GM12892 (cell line): Measurements from ENCODE around the gene TRDMT1.

Experiments
- DNase-seq: peaks from one replicate; pipeline ENCODE4 v3.0.0; 2011; ENCODE audit not compliant: insufficient read length
- FAIRE-seq: peaks from 2 replicates; lab custom pipeline; 2011; peaks lifted over from hg19 to GRCh38; lab: Jason Lieb, UNC
- POLR2A ChIP-seq: IDR thresholded peaks from 2 replicates; pipeline ENCODE4 v1.6.1; 2011; ENCODE audit warnings: low read depth, low read length, control low read depth
- POLR2AphosphoS5 ChIP-seq: IDR thresholded peaks from 2 replicates; pipeline ENCODE4 v1.6.1; 2011; ENCODE audit warnings: low read depth, low read length, control low read depth
- TAF1 ChIP-seq: IDR thresholded peaks from 2 replicates; pipeline ENCODE4 v1.6.1; 2011; ENCODE audit warnings: low read depth, mild to moderate bottlenecking, control low read depth, low read length, borderline replicate concordance

The TRDMT1 gene

DNA sequence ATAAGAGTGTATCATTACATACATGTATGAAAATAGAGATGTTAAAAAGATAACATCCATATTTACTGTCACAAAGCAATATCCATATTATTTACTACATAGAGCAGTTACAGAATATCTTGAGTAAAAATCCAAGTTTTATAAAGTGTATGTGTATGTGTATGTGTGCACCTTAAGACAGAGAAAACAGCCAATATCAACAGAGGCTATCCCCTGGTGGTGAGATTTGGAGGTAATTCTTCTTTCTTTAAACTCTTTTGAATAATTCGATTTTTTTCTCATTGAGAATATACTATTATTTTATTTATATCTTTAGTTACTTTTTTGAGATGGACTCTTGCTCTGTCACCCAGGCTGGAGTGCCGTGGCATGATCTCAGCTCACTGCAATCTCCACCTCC, 18.4 kb downstream of the TRDMT1 start:
- TF ChIP-seq POLR2A: no peak
- TF ChIP-seq TAF1: no peak
- no peak for TF ChIP-seq POLR2AphosphoS5
- DNase-seq (no peak), FAIRE-seq (no peak)

DNA sequence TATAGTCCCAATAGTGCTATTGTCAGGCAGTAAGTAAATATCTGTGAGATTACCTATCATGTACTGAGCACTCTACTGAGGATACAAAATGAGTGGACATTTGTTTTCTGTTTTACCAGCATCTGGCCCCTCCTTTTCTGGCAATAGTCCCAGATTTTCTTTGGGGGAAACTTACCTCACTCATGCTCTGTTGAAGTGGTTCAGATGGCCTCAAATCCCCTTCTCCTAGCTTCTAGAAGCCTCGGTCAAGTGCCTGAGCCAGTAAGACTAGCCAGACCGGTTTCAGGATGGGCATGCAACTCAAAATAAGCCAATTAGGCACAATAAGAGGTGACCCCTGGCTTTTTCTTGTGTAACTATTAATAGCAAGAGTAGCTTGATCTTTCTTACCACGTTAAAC, 19.7 kb downstream of the TRDMT1 start:
- DNase-seq (no peak), FAIRE-seq (no peak)
- no peak for TF ChIP-seq TAF1
- no peak for TF ChIP-seq POLR2AphosphoS5
- TF ChIP-seq POLR2A: no peak

DNA sequence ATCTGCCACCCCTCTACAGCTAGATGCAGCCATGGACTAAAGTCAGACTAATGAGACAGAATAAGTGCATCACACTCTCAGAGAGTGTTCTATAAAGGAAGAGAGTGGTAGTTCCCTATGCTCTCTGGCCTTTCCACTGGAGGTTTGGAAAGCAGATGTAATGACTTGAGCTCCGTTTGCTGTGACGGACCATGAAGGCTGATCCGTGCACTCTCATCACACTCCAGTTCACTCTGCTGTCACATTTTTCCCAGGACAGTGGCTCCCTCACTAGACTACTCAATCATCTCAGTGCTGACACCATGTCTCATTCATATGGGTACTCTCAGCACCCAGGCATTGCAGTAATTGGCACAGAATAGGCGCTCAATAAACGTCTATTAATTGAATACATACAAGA, 20.4 kb downstream of the TRDMT1 start:
- FAIRE-seq: no peak
- TF ChIP-seq POLR2AphosphoS5: no peak
- TF ChIP-seq TAF1: no peak
- no peak for TF ChIP-seq POLR2A

DNA sequence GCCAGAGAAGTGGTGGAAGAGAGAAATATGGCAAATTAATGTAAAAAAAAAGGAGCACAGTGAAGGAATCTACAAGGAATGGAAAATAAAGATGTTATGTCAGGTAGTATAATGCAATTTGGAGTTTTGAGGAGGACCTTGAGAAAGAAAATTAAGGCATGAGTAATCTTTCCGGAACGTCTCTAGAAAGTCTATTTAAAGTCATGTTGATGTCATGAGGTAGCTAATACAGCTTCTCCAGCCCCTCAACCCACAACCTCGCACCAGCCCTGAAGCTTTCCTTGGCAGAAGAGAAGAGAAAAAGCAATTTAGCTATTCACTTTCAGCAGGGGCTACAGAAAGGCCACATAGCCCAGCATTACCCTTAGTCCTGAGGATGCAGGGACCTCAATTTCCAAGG, 22.5 kb downstream of the TRDMT1 start:
- TF ChIP-seq POLR2A: no peak
- no peak for TF ChIP-seq TAF1
- no peak for TF ChIP-seq POLR2AphosphoS5
- FAIRE-seq: no peak
- DNase-seq: no peak

More for the DNA sequence above, 20.4 kb downstream of the TRDMT1 start:
- DNase-seq: no peak

DNA sequence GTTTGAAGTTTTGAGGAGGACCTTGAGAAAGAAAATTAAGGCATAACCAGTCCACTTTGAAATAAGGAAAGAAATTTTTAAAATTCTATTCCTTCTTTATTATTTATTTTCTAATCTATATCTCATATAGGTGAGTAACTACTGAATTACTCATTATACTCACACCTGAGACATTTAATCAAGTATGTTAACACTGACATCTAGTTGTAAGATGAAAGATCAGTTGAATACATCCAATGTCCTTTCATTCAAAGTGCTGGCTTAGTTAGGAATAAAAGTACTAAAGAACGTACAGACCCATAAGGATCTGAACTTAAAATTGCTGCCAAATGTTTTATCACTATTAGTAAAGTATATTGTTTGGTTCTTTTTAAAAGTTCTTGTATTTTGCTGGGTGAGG, 23.5 kb downstream of the TRDMT1 start:
- TF ChIP-seq POLR2AphosphoS5 (no peak), TAF1 (no peak), POLR2A (no peak)
- FAIRE-seq: no peak
- DNase-seq: no peak

DNA sequence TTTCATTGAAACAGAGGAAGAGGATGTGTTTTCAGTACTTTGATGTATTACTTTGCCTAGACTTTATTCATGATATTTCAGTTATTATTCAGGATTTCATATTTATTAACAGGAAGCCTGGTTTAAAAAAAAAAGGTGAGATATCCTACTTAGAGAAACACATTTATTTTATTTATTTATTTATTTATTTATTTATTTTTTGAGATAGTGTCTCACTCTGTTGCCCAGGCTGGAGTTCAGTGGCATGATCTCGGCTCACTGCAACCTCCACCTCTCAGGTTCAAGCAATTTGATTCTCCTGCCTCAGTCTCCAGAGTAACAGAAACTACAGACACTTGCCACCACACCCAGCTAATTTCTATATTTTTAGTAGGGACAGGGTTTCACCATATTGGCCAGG, 24.5 kb downstream of the TRDMT1 start:
- TF ChIP-seq POLR2AphosphoS5: no peak
- no peak for TF ChIP-seq POLR2A
- TF ChIP-seq TAF1: no peak
- no peak for DNase-seq
- no peak for FAIRE-seq

DNA sequence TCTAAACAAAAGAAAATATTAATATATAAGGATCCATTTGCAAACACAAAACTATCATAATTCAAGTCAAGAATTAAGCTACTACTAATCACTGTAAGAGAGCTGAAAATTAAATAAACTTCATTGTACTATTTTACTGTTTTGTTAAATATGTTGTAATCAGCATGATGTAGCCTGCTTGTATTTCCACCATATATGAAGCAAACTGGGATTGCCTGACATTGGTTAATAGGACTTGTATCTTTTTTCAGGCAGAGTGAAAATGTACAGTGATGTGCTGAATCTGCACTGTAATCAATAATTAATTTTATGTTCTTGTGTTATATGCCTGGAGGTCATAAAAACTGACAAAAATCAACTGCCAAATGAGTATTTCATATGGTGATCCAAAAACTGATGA, 25.4 kb downstream of the TRDMT1 start:
- no peak for TF ChIP-seq POLR2AphosphoS5
- no peak for FAIRE-seq
- DNase-seq: no peak

DNA sequence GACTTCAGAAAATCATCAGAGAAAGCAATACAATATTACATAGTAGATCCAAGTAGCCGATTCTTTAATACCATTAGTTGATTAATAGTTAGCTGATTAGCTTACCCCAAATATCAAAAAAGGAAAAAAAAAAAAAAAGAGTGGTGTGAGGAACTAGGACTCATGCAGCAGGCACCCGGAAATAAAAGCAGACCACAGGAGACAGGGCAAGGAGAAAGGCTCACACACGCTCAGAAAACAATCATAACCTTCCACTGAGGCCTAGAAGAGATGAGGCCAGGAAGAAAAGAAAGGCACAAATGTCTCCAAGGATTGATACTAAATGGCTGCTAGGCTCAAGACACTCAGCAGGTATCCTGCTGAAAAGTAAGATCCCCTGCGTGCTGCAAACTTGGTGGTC, 25.9 kb downstream of the TRDMT1 start:
- DNase-seq (no peak), FAIRE-seq (no peak)
- TF ChIP-seq POLR2AphosphoS5 (no peak), TAF1 (no peak), POLR2A (no peak)

DNA sequence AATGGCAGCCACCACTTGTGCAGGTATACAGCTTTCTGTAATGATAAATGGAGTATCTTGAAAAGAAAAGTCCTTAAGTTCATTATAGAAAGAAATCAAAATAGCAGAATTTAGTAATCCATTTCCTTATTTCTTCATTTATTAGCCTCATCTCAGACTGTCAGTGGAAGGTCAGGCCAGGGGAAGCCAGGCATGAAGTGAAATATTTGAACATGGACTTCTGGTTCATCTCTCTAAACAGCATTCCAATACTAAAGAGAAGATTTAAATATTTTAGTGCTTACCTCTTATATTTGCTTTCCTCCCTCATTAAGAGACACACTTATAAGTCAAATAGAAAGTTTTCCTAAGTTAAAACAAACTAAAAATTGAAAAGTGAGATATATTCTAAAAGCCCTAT, 26.8 kb downstream of the TRDMT1 start:
- no peak for DNase-seq
- no peak for FAIRE-seq
- TF ChIP-seq POLR2AphosphoS5: no peak

DNA sequence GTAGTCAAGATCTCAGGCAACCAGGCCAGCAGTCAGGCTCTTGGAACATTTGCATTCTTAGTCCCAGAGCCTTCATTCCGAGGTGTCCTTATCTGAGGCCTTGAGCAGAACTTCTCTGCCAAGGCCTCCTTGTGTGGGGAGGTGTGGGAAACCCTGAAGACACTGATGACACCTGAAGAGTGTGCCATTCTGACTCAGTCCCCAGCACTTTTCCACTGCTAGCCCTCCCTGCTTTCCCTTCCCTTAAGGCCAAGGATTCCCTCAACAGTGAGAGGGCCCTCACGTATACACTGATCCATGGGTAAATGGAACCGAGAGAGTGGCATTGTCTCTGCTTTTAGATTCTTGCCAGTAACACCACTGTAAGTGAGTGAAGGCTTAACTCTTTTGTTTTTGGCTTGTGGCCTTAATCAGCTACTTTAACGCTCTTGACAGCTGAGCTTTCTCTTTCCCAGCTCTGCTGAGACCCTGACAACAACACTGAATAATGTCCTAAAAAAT, 30.3 kb downstream of the TRDMT1 start:
- TF ChIP-seq POLR2AphosphoS5: no peak
- TF ChIP-seq TAF1: no peak
- TF ChIP-seq POLR2A: no peak
- FAIRE-seq (no peak), DNase-seq (no peak)

DNA sequence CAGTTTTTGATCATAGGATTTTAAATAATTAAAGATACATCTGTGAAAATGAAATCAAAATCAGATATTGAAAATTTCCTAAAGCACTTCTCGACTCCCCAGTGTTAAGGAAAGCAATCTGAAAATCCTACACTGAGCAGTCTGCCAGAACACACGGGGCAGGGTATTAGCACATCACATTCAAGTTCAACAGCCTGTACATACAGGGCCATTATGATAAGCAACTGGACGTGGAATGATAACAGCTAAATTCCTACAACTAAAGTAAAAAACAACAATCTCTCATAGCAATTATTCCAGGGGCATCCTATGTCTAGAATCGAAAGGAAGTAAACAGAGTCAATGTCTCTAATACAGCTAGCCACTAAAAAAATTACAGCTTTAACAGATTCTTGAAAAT, 31.7 kb downstream of the TRDMT1 start:
- no peak for DNase-seq
- FAIRE-seq: no peak
- TF ChIP-seq POLR2A (no peak), TAF1 (no peak), POLR2AphosphoS5 (no peak)

DNA sequence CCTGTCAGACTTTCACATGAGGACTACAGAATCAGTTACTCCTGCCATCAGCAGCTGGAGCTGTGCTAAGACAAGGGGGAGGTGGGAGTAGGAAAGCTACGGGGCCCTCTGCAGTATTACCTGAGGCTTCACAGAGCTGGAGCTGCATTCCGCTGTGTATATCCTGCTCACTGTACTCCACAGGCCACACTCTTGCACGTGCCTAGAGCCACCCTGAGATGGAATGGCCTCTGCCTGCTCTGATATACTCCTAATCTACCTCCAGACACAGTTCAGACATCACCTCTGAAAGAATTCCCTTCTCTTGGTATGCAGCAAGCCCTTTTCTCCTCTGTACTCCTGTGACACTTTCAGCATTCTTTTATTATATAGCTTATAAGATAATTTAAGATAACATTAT, 34.8 kb downstream of the TRDMT1 start:
- FAIRE-seq (no peak), DNase-seq (no peak)
- TF ChIP-seq POLR2AphosphoS5 (no peak), POLR2A (no peak), TAF1 (no peak)

DNA sequence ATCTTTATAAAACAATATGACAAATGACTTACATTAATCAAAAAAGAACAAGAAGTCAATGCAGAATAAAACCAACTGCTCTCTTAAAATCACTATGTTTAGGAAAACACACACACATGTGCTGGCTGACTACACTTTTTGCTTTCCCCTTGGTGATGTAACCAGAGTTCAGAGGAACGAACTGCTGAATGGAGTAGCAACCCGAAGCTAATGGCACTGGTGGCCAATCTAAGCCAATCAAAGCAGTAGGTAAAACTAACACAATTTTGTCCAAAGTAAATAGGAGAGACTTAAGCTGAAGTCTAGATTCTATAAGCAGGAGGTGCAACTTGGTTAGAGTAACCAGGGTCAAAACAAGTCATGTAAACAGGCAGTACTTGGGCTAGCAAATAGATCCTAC, 38.6 kb downstream of the TRDMT1 start:
- TF ChIP-seq POLR2AphosphoS5 (no peak), POLR2A (no peak), TAF1 (no peak)
- DNase-seq: no peak
- FAIRE-seq: no peak
